ENCODE results near the gene TSPAN6.

- TF ChIP-seq GATA2 (IDR thresholded peaks at IDR 0.05; ENCODE audit: low read depth, low read length) (no peak), GATA3 (IDR thresholded peaks at IDR 0.05; ENCODE audit: low read depth, low read length) (no peak)
These were observed 35.8 kb downstream of the TSPAN6 start for GRCh38 chrX:100600758-100601157.
